ENCODE results near the gene SAMD11. TPM values are rescaled to one million over a fixed set of nuclear protein-coding genes. Genes with fewer than 3 reads are reported as not detected.

The SAMD11 gene
- total RNA-seq, 1 experiment from 2014 or later, result 13.5 TPM

GRCh38 chr1:915295-916172, 8.2 kb upstream of the SAMD11 start:
- H3K23me2 ChIP-seq (ENCODE audit: insufficient read length, low read depth, low read length, poor library complexity, severe bottlenecking), result no peaks in the 10 kb centered on the region
- no peaks in the 10 kb centered on the region for H3K4me1 ChIP-seq (ENCODE audit: insufficient read depth, low read length)
- H3K9ac ChIP-seq (ENCODE audit: extremely low read depth, insufficient read length, low read length), result no peak overlapping the region
- no peak overlapping the region for H3K18ac ChIP-seq (ENCODE audit: insufficient read length, low read depth, low read length)
- no peak overlapping the region for H2BK15ac ChIP-seq (ENCODE audit: low read depth, low read length)
- H2BK12ac ChIP-seq (ENCODE audit: insufficient read length, low read depth, low read length), result no peak overlapping the region
- no peak overlapping the region for H4K8ac ChIP-seq (replicated peaks; ENCODE audit: insufficient read length, low read depth, low read length)
- no peak overlapping the region for H3K4ac ChIP-seq (ENCODE audit: low read depth, low read length)
- Mint-ChIP-seq H3K27me3 (ENCODE audit: low read depth) (peaks cover 99% of the 10 kb centered on the region), H3K36me3 (ENCODE audit: insufficient read depth in 1 of 3, low read depth in 3 of 3) (peaks cover 0 to 2% (median 0%) of the 10 kb centered on the region in 3 experiments; a peak in 1 of 7 replicates), H3K9me3 (peaks cover 0 to 2% of the 10 kb centered on the region in 2 experiments; a peak in 2 of 5 replicates), H3K27ac (no peak overlapping the region), H3K4me3 (no peak overlapping the region; a peak in 1 of 5 replicates), H3K4me1 (peaks cover 9 to 12% of the 10 kb centered on the region in 2 experiments)
- DNase-seq, result no peak
- H3K23ac ChIP-seq (ENCODE audit: insufficient read length, low read depth, low read length), result no peak overlapping the region
- H3K27ac ChIP-seq (ENCODE audit: insufficient read length, low read depth, low read length), result no peak overlapping the region
- H2BK20ac ChIP-seq (ENCODE audit: low read depth, low read length, poor library complexity, severe bottlenecking), result no peak overlapping the region
- no peak overlapping the region for H2AFZ ChIP-seq (ENCODE audit: low read length)
- no peaks in the 10 kb centered on the region for H3K9me3 ChIP-seq (ENCODE audit: control insufficient read depth, low read depth, low read length)
- WGBS (ENCODE audit: extremely low coverage, insufficient read length, low lambda C conversion rate), result no CpG with 5 or more reads among the region's 28 CpGs
- no peak overlapping the region for H2BK120ac ChIP-seq (ENCODE audit: low read depth, low read length, poor library complexity, severe bottlenecking)
- H4K5ac ChIP-seq (ENCODE audit: insufficient read length, low read depth, low read length), result no peak overlapping the region
- H2BK5ac ChIP-seq (ENCODE audit: insufficient read length, low read length), result no peak overlapping the region
- peaks cover 10% of the 10 kb centered on the region; the same call in 1 of the 2 replicates for H3K27me3 ChIP-seq (ENCODE audit: insufficient read depth, low read length)
- no peaks in the 10 kb centered on the region for H3K79me1 ChIP-seq (ENCODE audit: insufficient read depth, low read depth, low read length, poor library complexity, severe bottlenecking)
- no peak overlapping the region for H3T11ph ChIP-seq (ENCODE audit: low read length)
- no peak overlapping the region for H3K56ac ChIP-seq (ENCODE audit: insufficient read length, low read depth, low read length)
- H2AK5ac ChIP-seq (ENCODE audit: insufficient read length, low read length), result no peak overlapping the region
- H3K79me2 ChIP-seq (ENCODE audit: insufficient read depth, low read length), result no peaks in the 10 kb centered on the region
- H3K14ac ChIP-seq (ENCODE audit: insufficient read depth, low read length), result no peak overlapping the region
- TF ChIP-seq CTCF (conservative IDR thresholded peaks at IDR 0.05), result no peak
- peaks cover 6% of the 10 kb centered on the region for H4K20me1 ChIP-seq (ENCODE audit: control insufficient read depth, insufficient read depth, insufficient read length)
- H4K91ac ChIP-seq (ENCODE audit: insufficient read length, low read depth, low read length), result no peak overlapping the region
- H3K4me2 ChIP-seq (ENCODE audit: insufficient read depth, insufficient read length, low read length), result no peak overlapping the region

Measured in H9 (cell line).